GM10248 (cell line): ENCODE data around the gene STXBP5L.

ENCODE experiments used
- CTCF ChIA-PET: fragments of 300-600 bp; sonication (Branson Sonifier 250); formaldehyde crosslinking; extraction: SDS; loops from one replicate; lab custom pipeline; 2021; ENCODE audit warnings: antibody characterized with exemption; lab: Yijun Ruan, JAX
- POLR2A ChIA-PET: fragments of 350-650 bp; sonication (Branson Sonifier 250); formaldehyde crosslinking; extraction: SDS; loops from one replicate; lab custom pipeline; 2020; ENCODE audit warnings: antibody characterized with exemption; lab: Yijun Ruan, JAX
- DNase-seq: peaks from one replicate; pipeline ENCODE4 v3.0.0; 2012; ENCODE audit errors: extremely low spot score
- TF ChIP-seq, protein P1 (sequence below): IDR thresholded peaks from 2 replicates; pipeline ENCODE4 v1.5.1; 2012; ENCODE audit warnings: mild to moderate bottlenecking, low read depth; ENCODE audit errors: extremely low read depth, missing control alignments, control extremely low read depth

STXBP5L gene

GRCh38 chr3:121463745-121464144, 555.7 kb downstream of the STXBP5L start:
- ChIA-PET POLR2A (no interaction called here), CTCF (interaction anchor here (1.2 kb wide), 1 partner anchor 17 kb away, joined by 3 read pairs; no protein-coding TSS in a partner anchor)
- TF ChIP-seq, protein P1, sequence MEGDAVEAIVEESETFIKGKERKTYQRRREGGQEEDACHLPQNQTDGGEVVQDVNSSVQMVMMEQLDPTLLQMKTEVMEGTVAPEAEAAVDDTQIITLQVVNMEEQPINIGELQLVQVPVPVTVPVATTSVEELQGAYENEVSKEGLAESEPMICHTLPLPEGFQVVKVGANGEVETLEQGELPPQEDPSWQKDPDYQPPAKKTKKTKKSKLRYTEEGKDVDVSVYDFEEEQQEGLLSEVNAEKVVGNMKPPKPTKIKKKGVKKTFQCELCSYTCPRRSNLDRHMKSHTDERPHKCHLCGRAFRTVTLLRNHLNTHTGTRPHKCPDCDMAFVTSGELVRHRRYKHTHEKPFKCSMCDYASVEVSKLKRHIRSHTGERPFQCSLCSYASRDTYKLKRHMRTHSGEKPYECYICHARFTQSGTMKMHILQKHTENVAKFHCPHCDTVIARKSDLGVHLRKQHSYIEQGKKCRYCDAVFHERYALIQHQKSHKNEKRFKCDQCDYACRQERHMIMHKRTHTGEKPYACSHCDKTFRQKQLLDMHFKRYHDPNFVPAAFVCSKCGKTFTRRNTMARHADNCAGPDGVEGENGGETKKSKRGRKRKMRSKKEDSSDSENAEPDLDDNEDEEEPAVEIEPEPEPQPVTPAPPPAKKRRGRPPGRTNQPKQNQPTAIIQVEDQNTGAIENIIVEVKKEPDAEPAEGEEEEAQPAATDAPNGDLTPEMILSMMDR: no peak
- DNase-seq: no peak

DNA sequence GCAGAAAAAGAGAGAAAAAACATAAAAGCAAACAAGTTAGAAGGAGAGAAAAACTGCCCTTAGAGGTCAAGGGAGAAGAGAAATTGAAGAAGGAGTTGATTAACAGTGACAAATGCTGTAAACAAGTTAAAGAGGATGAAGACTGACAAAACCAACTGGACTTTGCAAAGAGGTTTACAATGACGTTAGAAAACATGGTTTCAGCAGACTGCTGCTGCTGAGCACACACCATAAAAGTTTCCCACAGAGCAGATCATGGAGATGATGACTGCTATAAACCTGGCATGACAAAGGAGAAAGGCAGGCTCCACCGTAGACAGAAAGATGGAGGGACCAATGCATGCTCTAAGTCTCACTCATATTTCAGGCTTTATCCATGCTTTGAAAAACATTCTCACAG, 559.1 kb downstream of the STXBP5L start:
- CTCF ChIA-PET: interaction anchor here (1.7 to 2.5 kb wide), 2 partner anchors 8 to 35 kb away, joined by 3 to 9 read pairs; no protein-coding TSS in a partner anchor

DNA sequence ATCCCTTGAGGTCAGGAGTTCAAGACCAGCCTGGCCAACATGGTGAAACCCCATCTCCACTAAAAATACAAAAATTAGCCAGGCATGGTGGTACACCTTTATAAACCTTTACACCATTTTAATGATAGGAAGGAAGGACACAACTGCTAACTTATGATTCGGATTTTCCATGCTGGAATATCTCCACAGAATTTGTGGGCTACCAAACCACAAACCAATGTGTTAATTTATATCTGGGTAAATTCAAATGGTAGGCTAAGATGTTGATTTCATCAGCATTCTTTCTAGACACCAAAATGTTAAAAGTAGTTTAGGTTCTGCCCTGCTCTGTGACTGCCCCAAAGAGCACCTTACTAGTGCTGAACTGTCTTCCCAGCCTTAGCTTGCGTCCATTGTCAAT, 565.0 kb downstream of the STXBP5L start:
- TF ChIP-seq, protein P1: no peak
- ChIA-PET POLR2A (no interaction called here), CTCF (interaction anchor here (0.9 to 1.7 kb wide), 3 partner anchors 11 to 32 kb away, joined by 3 to 4 read pairs (median 3); no protein-coding TSS in a partner anchor)
- DNase-seq: no peak

More for the DNA sequence above, 559.1 kb downstream of the STXBP5L start:
- TF ChIP-seq, protein P1: no peak
- no peak for DNase-seq
- POLR2A ChIA-PET: no interaction called here
